K562 (cell line): Measurements from ENCODE around the gene RNF224. TPM values are rescaled to one million over a fixed set of nuclear protein-coding genes. Genes with fewer than 3 reads are reported as not detected.
A peak's percentile ranks its signal among the peaks of the same experiment; 100 is the strongest.

Source experiments
- ARID2 ChIP-seq: fragments of 450-650 bp; IDR thresholded peaks from 2 replicates; pipeline ENCODE4 v1.6.1; 2017; ENCODE audit warnings: antibody characterized with exemption, mild to moderate bottlenecking
- CHCHD3 ChIP-seq: fragments of 250-450 bp; sonication (Bioruptor Pico); IDR thresholded peaks from 2 replicates; pipeline ENCODE4 v2.1.2; 2022; ENCODE audit warnings: mild to moderate bottlenecking
- FOXM1 ChIP-seq, 2 experiments: fragments of 450-650 bp in 1 of 2; sonication (generic) in 1 of 2; formaldehyde crosslinking in 1 of 2; IDR thresholded peaks; 2 replicates each; pipeline versions ENCODE4 v1.6.1 to v1.9.0; 2017 to 2022; ENCODE audit warnings: low read depth in 2 of 2, mild to moderate bottlenecking in 2 of 2, missing genetic modification reagents in 1 of 2, moderate library complexity in 1 of 2
- HMG20B ChIP-seq: fragments of 250-450 bp; sonication (Bioruptor Pico); IDR thresholded peaks from 2 replicates; pipeline ENCODE4 v1.5.0; 2021; ENCODE audit warnings: mild to moderate bottlenecking
- KHSRP ChIP-seq: fragments of 450-650 bp; IDR thresholded peaks from 2 replicates; pipeline ENCODE4 v1.6.1; 2017
- NFE2L1 ChIP-seq: fragments of 450-650 bp; IDR thresholded peaks from 2 replicates; pipeline ENCODE4 v1.6.1; 2016; ENCODE audit warnings: missing genetic modification characterization, low read depth, mild to moderate bottlenecking, missing compliant biosample characterization, moderate library complexity, borderline replicate concordance
- PREB ChIP-seq: sonication (generic); formaldehyde crosslinking; IDR thresholded peaks from 2 replicates; pipeline ENCODE4 v1.8.1; 2023; ENCODE audit warnings: mild to moderate bottlenecking, missing genetic modification reagents
- SIN3B ChIP-seq: fragments of 450-650 bp; IDR thresholded peaks from 2 replicates; pipeline ENCODE4 v1.6.1; 2017; ENCODE audit warnings: low read depth, mild to moderate bottlenecking, moderate library complexity
- SMARCA5 ChIP-seq: fragments of 450-650 bp; IDR thresholded peaks from 2 replicates; pipeline ENCODE4 v1.6.1; 2016
- SOX6 ChIP-seq: fragments of 450-650 bp; IDR thresholded peaks from 2 replicates; pipeline ENCODE4 v1.6.1; 2014; ENCODE audit warnings: mild to moderate bottlenecking
- ZFP91 ChIP-seq: sonication (generic); formaldehyde crosslinking; IDR thresholded peaks from 2 replicates; pipeline ENCODE4 v1.8.0; 2022; ENCODE audit warnings: mild to moderate bottlenecking, missing genetic modification reagents
- polyA plus RNA-seq, 8 experiments: library from polyadenylated mRNA; depleted of rRNA in 4 of 8; stranded (reverse) in 5 of 8; unstranded in 3 of 8; fragments of >200 nt; fragmentation: Nextera tagmentation in 2 of 8; fragmentation: Illumina TruSeq in 1 of 8; extraction: Ambion mirVana in 2 of 8; extraction: Trizol in 1 of 8; gene quantifications; 2 replicates each; pipeline versions ENCODE4 v1.2.1 to v1.2.3, GENCODE V29; 2011 to 2014; ENCODE audit warnings: inconsistent platforms in 1 of 8, missing spikeins in 1 of 8
- total RNA-seq, 7 experiments: library from RNA; depleted of rRNA in 6 of 7; stranded (reverse); fragments of >200 nt in 6 of 7; fragmentation: Illumina TruSeq in 2 of 7; extraction: Trizol in 2 of 7; gene quantifications; 2 replicates each; pipeline versions ENCODE4 v1.2.1 to v1.2.3, GENCODE V29; 2011 to 2021; ENCODE audit warnings: low replicate concordance in 1 of 7
- TF ChIP-seq, protein P1 (sequence below): fragments of 200-600 bp; sonication (generic); IDR thresholded peaks from one replicate; pipeline ENCODE4 v1.6.1; 2012; ENCODE audit warnings: mild to moderate bottlenecking, low read depth, low read length, inconsistent platforms
- TF ChIP-seq, protein P2 (sequence below): sonication (generic); formaldehyde crosslinking; IDR thresholded peaks from 2 replicates; pipeline ENCODE4 v1.8.0; 2022; ENCODE audit warnings: mild to moderate bottlenecking, missing genetic modification reagents

RNF224 gene
- total and polyA plus RNA-seq, 9 of the 15 experiments (the other 6 are each of a cell fraction or from before 2014, with no cell fraction given), result not detected

- TF ChIP-seq, protein P1, sequence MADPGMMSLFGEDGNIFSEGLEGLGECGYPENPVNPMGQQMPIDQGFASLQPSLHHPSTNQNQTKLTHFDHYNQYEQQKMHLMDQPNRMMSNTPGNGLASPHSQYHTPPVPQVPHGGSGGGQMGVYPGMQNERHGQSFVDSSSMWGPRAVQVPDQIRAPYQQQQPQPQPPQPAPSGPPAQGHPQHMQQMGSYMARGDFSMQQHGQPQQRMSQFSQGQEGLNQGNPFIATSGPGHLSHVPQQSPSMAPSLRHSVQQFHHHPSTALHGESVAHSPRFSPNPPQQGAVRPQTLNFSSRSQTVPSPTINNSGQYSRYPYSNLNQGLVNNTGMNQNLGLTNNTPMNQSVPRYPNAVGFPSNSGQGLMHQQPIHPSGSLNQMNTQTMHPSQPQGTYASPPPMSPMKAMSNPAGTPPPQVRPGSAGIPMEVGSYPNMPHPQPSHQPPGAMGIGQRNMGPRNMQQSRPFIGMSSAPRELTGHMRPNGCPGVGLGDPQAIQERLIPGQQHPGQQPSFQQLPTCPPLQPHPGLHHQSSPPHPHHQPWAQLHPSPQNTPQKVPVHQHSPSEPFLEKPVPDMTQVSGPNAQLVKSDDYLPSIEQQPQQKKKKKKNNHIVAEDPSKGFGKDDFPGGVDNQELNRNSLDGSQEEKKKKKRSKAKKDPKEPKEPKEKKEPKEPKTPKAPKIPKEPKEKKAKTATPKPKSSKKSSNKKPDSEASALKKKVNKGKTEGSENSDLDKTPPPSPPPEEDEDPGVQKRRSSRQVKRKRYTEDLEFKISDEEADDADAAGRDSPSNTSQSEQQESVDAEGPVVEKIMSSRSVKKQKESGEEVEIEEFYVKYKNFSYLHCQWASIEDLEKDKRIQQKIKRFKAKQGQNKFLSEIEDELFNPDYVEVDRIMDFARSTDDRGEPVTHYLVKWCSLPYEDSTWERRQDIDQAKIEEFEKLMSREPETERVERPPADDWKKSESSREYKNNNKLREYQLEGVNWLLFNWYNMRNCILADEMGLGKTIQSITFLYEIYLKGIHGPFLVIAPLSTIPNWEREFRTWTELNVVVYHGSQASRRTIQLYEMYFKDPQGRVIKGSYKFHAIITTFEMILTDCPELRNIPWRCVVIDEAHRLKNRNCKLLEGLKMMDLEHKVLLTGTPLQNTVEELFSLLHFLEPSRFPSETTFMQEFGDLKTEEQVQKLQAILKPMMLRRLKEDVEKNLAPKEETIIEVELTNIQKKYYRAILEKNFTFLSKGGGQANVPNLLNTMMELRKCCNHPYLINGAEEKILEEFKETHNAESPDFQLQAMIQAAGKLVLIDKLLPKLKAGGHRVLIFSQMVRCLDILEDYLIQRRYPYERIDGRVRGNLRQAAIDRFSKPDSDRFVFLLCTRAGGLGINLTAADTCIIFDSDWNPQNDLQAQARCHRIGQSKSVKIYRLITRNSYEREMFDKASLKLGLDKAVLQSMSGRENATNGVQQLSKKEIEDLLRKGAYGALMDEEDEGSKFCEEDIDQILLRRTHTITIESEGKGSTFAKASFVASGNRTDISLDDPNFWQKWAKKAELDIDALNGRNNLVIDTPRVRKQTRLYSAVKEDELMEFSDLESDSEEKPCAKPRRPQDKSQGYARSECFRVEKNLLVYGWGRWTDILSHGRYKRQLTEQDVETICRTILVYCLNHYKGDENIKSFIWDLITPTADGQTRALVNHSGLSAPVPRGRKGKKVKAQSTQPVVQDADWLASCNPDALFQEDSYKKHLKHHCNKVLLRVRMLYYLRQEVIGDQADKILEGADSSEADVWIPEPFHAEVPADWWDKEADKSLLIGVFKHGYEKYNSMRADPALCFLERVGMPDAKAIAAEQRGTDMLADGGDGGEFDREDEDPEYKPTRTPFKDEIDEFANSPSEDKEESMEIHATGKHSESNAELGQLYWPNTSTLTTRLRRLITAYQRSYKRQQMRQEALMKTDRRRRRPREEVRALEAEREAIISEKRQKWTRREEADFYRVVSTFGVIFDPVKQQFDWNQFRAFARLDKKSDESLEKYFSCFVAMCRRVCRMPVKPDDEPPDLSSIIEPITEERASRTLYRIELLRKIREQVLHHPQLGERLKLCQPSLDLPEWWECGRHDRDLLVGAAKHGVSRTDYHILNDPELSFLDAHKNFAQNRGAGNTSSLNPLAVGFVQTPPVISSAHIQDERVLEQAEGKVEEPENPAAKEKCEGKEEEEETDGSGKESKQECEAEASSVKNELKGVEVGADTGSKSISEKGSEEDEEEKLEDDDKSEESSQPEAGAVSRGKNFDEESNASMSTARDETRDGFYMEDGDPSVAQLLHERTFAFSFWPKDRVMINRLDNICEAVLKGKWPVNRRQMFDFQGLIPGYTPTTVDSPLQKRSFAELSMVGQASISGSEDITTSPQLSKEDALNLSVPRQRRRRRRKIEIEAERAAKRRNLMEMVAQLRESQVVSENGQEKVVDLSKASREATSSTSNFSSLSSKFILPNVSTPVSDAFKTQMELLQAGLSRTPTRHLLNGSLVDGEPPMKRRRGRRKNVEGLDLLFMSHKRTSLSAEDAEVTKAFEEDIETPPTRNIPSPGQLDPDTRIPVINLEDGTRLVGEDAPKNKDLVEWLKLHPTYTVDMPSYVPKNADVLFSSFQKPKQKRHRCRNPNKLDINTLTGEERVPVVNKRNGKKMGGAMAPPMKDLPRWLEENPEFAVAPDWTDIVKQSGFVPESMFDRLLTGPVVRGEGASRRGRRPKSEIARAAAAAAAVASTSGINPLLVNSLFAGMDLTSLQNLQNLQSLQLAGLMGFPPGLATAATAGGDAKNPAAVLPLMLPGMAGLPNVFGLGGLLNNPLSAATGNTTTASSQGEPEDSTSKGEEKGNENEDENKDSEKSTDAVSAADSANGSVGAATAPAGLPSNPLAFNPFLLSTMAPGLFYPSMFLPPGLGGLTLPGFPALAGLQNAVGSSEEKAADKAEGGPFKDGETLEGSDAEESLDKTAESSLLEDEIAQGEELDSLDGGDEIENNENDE, result no peak
- no peak for TF ChIP-seq NFE2L1 (tag)
- no peak for TF ChIP-seq SIN3B
- TF ChIP-seq FOXM1 (IDR thresholded peaks at IDR 0.05; ENCODE audit: low read depth), result no peak
- no peak for TF ChIP-seq FOXM1 (CRISPR knock-in tag; IDR thresholded peaks at IDR 0.05; ENCODE audit: low read depth)
- TF ChIP-seq, protein P2, sequence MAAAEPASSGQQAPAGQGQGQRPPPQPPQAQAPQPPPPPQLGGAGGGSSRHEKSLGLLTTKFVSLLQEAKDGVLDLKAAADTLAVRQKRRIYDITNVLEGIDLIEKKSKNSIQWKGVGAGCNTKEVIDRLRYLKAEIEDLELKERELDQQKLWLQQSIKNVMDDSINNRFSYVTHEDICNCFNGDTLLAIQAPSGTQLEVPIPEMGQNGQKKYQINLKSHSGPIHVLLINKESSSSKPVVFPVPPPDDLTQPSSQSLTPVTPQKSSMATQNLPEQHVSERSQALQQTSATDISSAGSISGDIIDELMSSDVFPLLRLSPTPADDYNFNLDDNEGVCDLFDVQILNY (CRISPR knock-in tag), result 0 out of 2 replicates have a peak, but pooled peaks have one; percentile 33
- TF ChIP-seq KHSRP, result no peak
- no peak for TF ChIP-seq HMG20B (CRISPR knock-in tag)
- TF ChIP-seq SMARCA5, result no peak
- TF ChIP-seq CHCHD3 (CRISPR knock-in tag), result no peak
- no peak for TF ChIP-seq ARID2
- no peak for TF ChIP-seq ZFP91 (CRISPR knock-in tag)
- TF ChIP-seq PREB (CRISPR knock-in tag), result no peak
- TF ChIP-seq SOX6, result peak; percentile 56
Observed at GRCh38 chr9:137218754-137219271, 8.5 kb upstream of the RNF224 start (continued).
